Left lung (tissue), 10 donors: ENCODE results near the gene DLX5. TPM values are rescaled to one million over a fixed set of nuclear protein-coding genes. Genes with fewer than 3 reads are reported as not detected.

ENCODE experiments used
- ATAC-seq: fragments of 200-7000 bp; cut with Tn5 transposase; one replicate; pipeline ENCODE4 v1.9.1; 2020; ENCODE audit warnings: moderate library complexity
- DNase-seq, 4 donors: peaks; one replicate each; pipeline ENCODE4 v3.0.0-alpha.2; 2013 to 2020
- H3K27ac ChIP-seq, 2 donors: fragments of 200-600 bp; sonication (generic) in 1 of 2; one replicate each; pipeline versions ENCODE4 v1.5.0 to v1.8.0; 2020 to 2021
- H3K27me3 ChIP-seq, 2 donors: fragments of 200-600 bp; sonication (generic) in 1 of 2; one replicate each; pipeline versions ENCODE4 v1.5.0 to v1.8.0; 2020 to 2021
- H3K36me3 ChIP-seq, 2 donors: fragments of 200-600 bp; sonication (generic) in 1 of 2; one replicate each; pipeline versions ENCODE4 v1.5.0 to v1.8.0; 2020 to 2021
- H3K4me1 ChIP-seq, 2 donors: fragments of 200-600 bp; one replicate each; pipeline ENCODE4 v1.8.0; 2021
- H3K4me3 ChIP-seq, 2 donors: fragments of 200-600 bp; sonication (generic) in 1 of 2; one replicate each; pipeline versions ENCODE4 v1.5.0 to v1.8.0; 2020 to 2021; ENCODE audit warnings: mild to moderate bottlenecking in 1 of 2
- H3K9me3 ChIP-seq, 2 donors: fragments of 200-600 bp; sonication (generic) in 1 of 2; one replicate each; pipeline versions ENCODE4 v1.5.0 to v1.8.0; 2020 to 2021
- CTCF ChIP-seq, 2 donors: fragments of 200-600 bp; sonication (generic) in 1 of 2; IDR thresholded peaks; one replicate each; pipeline versions ENCODE4 v1.5.0 to v1.8.0; 2021; ENCODE audit warnings: antibody characterized with exemption in 2 of 2
- intact Hi-C, 2 donors: fragments of 100-400 bp; cut with DNase I; formaldehyde crosslinking; loops; one replicate each; pipeline versions ENCODE4 v1.11.2 to v1.14.2; 2022
- polyA plus RNA-seq, 6 donors: library from polyadenylated mRNA; unstranded; fragments of 120-200 nt; gene quantifications; one replicate each; pipeline ENCODE4 v1.2.1, GENCODE V29; 2013; ENCODE audit not compliant: insufficient read length in 6 of 6
- total RNA-seq, 2 donors: library from RNA; stranded (reverse); fragmentation: NEBNext Ultra II Directional; extraction: Animal tissue kit (Norgen Biotek cat#: 25700); gene quantifications; one replicate each; pipeline ENCODE4 v1.2.1, GENCODE V29; 2021
- donor health status: DM: no; HTN: yes; CAD: no.
- donor health status: DM: no; HTN: no; CAD: no.

DLX5 gene
- total and polyA plus RNA-seq, 8 donors: 1.8 to 25.3 (median 15.6) TPM; not detected in 1

- Histone ChIP-seq H3K27ac (no peak overlapping the region), H3K4me3 (no peak overlapping the region), H3K4me1 (no peaks in the 10 kb centered on the region), H3K36me3 (no peaks in the 10 kb centered on the region), H3K27me3 (peaks cover 81 to 100% of the 10 kb centered on the region in 2 donors), H3K9me3 (no peaks in the 10 kb centered on the region)
- no peak for TF ChIP-seq CTCF (IDR thresholded peaks at IDR 0.05)
- intact Hi-C loops: no loop called here
- DNase-seq (no peak), ATAC-seq (no peak)
Measured at GRCh38 chr7:96989241-96989858, 35.3 kb downstream of the DLX5 start.

DNA sequence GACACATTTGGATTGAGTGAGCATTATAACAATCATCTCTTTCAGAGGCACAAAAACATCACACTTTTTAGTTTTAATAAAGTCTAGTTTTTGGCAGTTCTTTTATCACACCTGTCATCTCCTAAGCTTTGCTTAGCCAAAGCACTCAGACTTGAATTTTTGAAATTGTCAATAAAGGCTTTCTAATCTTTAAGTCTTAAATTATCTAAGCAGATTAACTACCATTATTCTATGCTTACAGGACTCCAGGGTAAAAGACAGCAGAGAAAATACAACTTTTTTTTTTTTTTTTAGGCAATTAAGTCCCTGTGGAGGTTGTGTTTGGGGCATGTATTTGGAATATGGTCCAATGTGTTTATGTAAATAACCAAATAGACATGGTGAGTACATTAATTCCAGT lies 36.9 kb downstream of the DLX5 start:
- Histone ChIP-seq H3K9me3 (no peaks in the 10 kb centered on the region), H3K27me3 (peaks cover 65 to 100% of the 10 kb centered on the region in 2 donors), H3K4me3 (no peak overlapping the region), H3K27ac (no peak overlapping the region), H3K4me1 (no peaks in the 10 kb centered on the region), H3K36me3 (no peaks in the 10 kb centered on the region)
- no peak for DNase-seq
- intact Hi-C loops: no loop called here
- no peak for TF ChIP-seq CTCF (IDR thresholded peaks at IDR 0.05)
- ATAC-seq: no peak

DNA sequence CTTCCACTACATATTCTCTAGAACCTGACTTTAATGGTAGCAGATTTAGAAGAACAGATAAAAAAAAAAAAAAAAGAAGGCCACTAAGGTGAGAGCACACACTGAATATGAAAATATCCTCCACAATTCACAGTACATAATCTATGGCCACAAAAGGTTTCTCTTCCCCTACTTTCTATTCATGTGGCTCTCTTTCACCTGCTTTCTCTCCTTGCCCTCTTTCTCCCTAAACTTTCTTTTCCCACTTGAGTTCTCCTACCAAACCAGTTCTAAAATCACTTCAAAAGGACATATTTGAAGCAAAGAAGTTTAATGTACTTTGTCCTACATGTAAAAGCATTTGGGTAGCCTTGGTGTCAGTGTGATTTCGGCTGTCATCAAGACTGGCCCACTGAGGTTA lies 37.7 kb downstream of the DLX5 start:
- Histone ChIP-seq H3K4me1 (no peaks in the 10 kb centered on the region), H3K27ac (no peak overlapping the region), H3K9me3 (no peaks in the 10 kb centered on the region), H3K36me3 (no peaks in the 10 kb centered on the region), H3K4me3 (no peak overlapping the region), H3K27me3 (peaks cover 57 to 98% of the 10 kb centered on the region in 2 donors)
- no peak for DNase-seq
- TF ChIP-seq CTCF (IDR thresholded peaks at IDR 0.05): no peak
- intact Hi-C loops: no loop called here
- no peak for ATAC-seq

- Histone ChIP-seq H3K27me3 (peaks cover 48 to 89% of the 10 kb centered on the region in 2 donors), H3K9me3 (no peaks in the 10 kb centered on the region), H3K4me3 (no peak overlapping the region), H3K4me1 (no peaks in the 10 kb centered on the region), H3K27ac (no peak overlapping the region), H3K36me3 (no peaks in the 10 kb centered on the region)
- ATAC-seq: no peak
- DNase-seq: no peak
- TF ChIP-seq CTCF (IDR thresholded peaks at IDR 0.05): no peak
- intact Hi-C loops: no loop called here
Measured at GRCh38 chr7:96985992-96986391, 38.6 kb downstream of the DLX5 start.

- peaks cover 20 to 60% of the 10 kb centered on the region in 2 donors for H3K27me3 ChIP-seq
- no peak for ATAC-seq
- no peaks in the 10 kb centered on the region for H3K36me3 ChIP-seq
- intact Hi-C loops: no loop called here
- H3K9me3 ChIP-seq: no peaks in the 10 kb centered on the region
- H3K4me3 ChIP-seq: no peak overlapping the region
- no peak for TF ChIP-seq CTCF (IDR thresholded peaks at IDR 0.05)
- no peak for DNase-seq
- no peaks in the 10 kb centered on the region for H3K4me1 ChIP-seq
- H3K27ac ChIP-seq: no peak overlapping the region
Measured at GRCh38 chr7:96982586-96982985, 42.0 kb downstream of the DLX5 start.
